ENCODE data around the gene IFIT5. TPM values are rescaled to one million over a fixed set of nuclear protein-coding genes. Genes with fewer than 3 reads are reported as not detected.

Gene IFIT5
- total RNA-seq, 1 donor from 2014 or later = 8.1 TPM

DNA sequence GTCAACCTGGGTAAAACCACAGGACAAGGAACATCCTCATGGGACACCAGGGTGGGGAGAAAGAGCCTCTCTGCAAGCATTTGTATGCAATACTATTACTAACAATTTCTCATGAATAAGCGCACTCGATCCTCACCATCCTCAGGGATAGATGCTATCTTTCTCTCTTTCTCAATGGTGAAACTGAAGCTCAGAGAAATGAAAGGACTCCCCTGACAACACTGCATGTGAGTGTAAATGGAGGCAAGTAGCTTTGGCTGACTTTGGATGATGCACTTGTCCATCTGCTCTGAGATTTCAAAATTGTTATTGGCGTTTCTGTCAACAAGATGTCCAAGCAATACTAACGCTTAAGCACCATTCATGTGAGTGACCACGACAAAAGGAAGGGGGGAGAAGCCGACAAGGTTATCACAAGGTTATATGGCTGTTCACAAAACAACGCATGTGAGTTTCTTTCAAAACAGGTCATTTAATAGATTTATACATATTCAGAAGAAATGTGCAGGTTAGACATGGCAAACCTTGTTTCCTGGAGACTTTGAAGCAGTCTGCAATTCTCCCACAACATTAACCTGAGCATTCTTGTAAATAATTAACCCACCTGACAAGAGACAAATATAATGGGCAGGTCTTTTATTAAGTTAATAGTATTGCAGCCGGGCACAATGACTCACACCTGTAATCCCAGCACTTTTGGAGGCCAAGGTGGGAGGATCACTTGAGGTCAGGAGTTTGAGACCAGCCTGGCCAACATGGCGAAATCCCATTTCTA lies 54.0 kb downstream of the IFIT5 start:
- no peak for ATAC-seq
- no peak for DNase-seq
- intact Hi-C loops (cut with micrococcal nuclease) = no loop called here

DNA sequence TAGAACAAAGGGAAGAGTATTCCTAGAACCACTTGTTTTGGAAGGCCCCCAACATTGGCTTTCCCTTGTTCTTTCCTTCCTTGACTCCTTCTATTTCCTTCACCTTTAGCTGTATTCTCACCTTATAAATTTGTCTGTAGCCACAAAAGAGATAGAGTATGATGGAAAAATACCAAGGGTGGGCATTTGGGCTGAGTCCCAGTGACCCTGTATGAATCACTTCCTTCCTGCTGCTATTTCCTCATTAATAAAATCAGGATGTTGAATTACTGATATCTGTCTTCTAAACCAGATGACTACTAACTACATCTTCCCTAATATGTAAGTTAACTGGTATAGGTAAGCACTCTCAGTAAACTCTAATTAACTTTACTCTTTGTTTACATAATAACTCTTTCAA lies 55.1 kb downstream of the IFIT5 start:
- no peak for ATAC-seq
- DNase-seq = no peak
- intact Hi-C loops (cut with micrococcal nuclease) = no loop called here

Other genes with a start within 250 kb of the IFIT5 start
- gene CH25H, start 207.3 kb upstream of the IFIT5 start, total RNA-seq = 0.25 TPM
- gene LIPA, start 162.8 kb upstream of the IFIT5 start, total RNA-seq = 16.5 TPM
- gene IFIT2, start 112.5 kb upstream of the IFIT5 start, total RNA-seq = 7.0 TPM
- 8.8 TPM for gene IFIT3, start 86.6 kb upstream of the IFIT5 start, total RNA-seq
- gene IFIT1B, start 36.5 kb upstream of the IFIT5 start, total RNA-seq = not detected
- gene IFIT1, start 21.9 kb upstream of the IFIT5 start, total RNA-seq = 48.0 TPM
- gene SLC16A12, start 121.0 kb downstream of the IFIT5 start, total RNA-seq = 1.1 TPM
- gene PANK1, start 230.7 kb downstream of the IFIT5 start, total RNA-seq = 21.2 TPM

All from left ventricle myocardium superior (tissue), 1 donor.